ENCODE data around the gene MYOC. TPM values are rescaled to one million over a fixed set of nuclear protein-coding genes. Genes with fewer than 3 reads are reported as not detected.
"Not testable (repeated sequence)": the region's sequence is repeated elsewhere in the genome, so short reads cannot be mapped to it uniquely, and the experiment has no call there.

The MYOC gene
- total RNA-seq, 2 experiments from 2014 or later = not detected

DNA sequence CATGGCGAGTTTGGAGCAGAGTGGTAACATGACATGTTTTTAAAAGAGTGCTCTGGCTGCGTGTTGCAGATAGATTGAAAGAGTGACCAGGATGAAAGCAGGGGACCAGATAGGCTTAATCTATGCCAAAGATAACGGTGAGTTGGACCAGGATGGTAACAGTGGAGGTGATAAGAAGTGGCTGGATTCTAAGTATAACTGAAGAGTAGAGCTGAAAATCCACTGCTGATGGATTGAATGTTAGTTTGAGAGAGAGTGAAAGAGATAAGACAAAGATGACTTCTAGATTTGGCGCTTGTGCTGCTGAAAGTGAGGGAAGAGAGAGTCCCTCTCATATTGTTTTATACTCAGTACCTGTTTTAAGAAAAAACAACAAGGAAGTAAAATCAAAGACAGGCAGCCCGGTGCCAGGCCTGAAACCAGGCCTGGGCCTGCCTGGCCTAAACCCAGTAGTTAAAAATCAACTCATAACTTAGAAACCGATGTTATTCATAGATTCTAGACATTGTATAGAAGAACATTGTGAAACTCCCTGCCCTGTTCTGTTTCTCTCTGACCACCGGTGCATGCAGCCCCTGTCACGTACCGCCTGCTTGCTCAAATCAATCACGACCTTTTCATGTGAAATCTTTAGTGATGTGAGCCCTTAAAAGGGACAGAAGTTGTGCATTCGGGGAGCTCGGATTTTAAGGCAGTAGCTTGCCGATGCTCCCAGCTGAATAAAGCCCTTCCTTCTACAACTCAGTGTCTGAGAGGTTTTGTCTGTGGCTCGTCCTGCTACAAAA is 37.2 kb downstream of the MYOC start:
- POLR2A ChIA-PET; H3K27ac Mint-ChIP-seq; H3K36me3 Mint-ChIP-seq (ENCODE audit: low read depth); H3K9me3 Mint-ChIP-seq; H3K4me1 Mint-ChIP-seq; H3K4me3 Mint-ChIP-seq; DNase-seq; H3K27me3 Mint-ChIP-seq: not testable (repeated sequence)
- CTCF ChIA-PET = interaction anchor here (0.6 kb wide), 1 partner anchor 110 kb away, joined by 5 read pairs; no protein-coding TSS in a partner anchor

- Mint-ChIP-seq H3K9me3 (no peaks in the 10 kb centered on the region), H3K36me3 (ENCODE audit: low read depth) (no peaks in the 10 kb centered on the region), H3K27me3 (no peaks in the 10 kb centered on the region), H3K4me1 (no peaks in the 10 kb centered on the region), H3K4me3 (no peak overlapping the region), H3K27ac (no peak overlapping the region)
- no peak for DNase-seq
- ChIA-PET CTCF (no interaction called here), POLR2A (no interaction called here)
Observed at GRCh38 chr1:171613282-171613681, 39.2 kb downstream of the MYOC start.

GRCh38 chr1:171611306-171611705 is 41.2 kb downstream of the MYOC start:
- no peaks in the 10 kb centered on the region for H3K9me3 Mint-ChIP-seq
- no peak overlapping the region for H3K27ac Mint-ChIP-seq
- H3K4me3 Mint-ChIP-seq = no peak overlapping the region
- H3K27me3 Mint-ChIP-seq = no peaks in the 10 kb centered on the region
- ChIA-PET CTCF (interaction anchor here (0.9 kb wide), 1 partner anchor 12 kb away, joined by 3 read pairs; no protein-coding TSS in a partner anchor), POLR2A (interaction anchor here (0.5 kb wide), 1 partner anchor 11 kb away, joined by 3 read pairs; no protein-coding TSS in a partner anchor)
- no peaks in the 10 kb centered on the region for H3K4me1 Mint-ChIP-seq
- DNase-seq = no peak
- H3K36me3 Mint-ChIP-seq (ENCODE audit: low read depth) = no peaks in the 10 kb centered on the region

- CTCF ChIA-PET = no interaction called here
- Mint-ChIP-seq H3K27me3 (no peaks in the 10 kb centered on the region), H3K9me3 (no peaks in the 10 kb centered on the region), H3K36me3 (ENCODE audit: low read depth) (no peaks in the 10 kb centered on the region), H3K4me3 (no peak overlapping the region), H3K4me1 (no peaks in the 10 kb centered on the region), H3K27ac (no peak overlapping the region)
- no peak for DNase-seq
- POLR2A ChIA-PET = no interaction called here
Observed at GRCh38 chr1:171610385-171610784, 42.1 kb downstream of the MYOC start.

DNA sequence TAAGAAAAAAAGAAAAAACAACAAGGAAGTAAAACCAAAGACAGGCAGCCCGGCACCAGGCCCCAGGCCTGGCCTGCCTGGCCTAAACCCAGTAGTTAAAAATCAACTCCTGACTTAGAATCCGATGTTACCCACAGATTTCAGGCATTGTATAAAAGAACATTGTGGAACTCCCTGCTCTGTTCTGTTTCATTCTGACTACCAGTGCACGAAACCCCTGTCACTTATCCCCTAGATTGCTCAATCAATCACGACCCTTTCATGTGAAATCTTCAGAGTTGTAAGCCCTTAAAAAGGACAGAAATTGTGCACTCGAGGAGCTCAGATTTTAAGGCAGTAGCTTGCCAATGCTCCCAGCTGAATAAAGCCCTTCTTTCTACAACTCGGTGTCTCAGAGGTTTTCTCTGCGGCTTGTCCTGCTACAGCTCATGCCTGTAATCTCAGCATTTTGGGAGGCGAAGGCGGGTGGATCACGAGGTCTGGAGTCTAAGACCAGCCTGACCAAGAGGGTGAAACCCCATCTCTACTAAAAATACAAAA is 46.0 kb downstream of the MYOC start:
- no peaks in the 10 kb centered on the region for H3K27me3 Mint-ChIP-seq
- no peaks in the 10 kb centered on the region for H3K9me3 Mint-ChIP-seq
- H3K4me3 Mint-ChIP-seq = no peak overlapping the region
- H3K4me1 Mint-ChIP-seq = no peaks in the 10 kb centered on the region
- CTCF ChIA-PET = interaction anchor here (1.3 kb wide), 1 partner anchor 30 kb away, joined by 3 read pairs; no protein-coding TSS in a partner anchor
- no peak for DNase-seq
- POLR2A ChIA-PET = no interaction called here
- H3K27ac Mint-ChIP-seq = no peak overlapping the region
- H3K36me3 Mint-ChIP-seq (ENCODE audit: low read depth) = no peaks in the 10 kb centered on the region

- not testable (repeated sequence) for H3K9me3 Mint-ChIP-seq, H3K27ac Mint-ChIP-seq
Observed at GRCh38 chr1:171603042-171603441, 49.4 kb downstream of the MYOC start.

DNA sequence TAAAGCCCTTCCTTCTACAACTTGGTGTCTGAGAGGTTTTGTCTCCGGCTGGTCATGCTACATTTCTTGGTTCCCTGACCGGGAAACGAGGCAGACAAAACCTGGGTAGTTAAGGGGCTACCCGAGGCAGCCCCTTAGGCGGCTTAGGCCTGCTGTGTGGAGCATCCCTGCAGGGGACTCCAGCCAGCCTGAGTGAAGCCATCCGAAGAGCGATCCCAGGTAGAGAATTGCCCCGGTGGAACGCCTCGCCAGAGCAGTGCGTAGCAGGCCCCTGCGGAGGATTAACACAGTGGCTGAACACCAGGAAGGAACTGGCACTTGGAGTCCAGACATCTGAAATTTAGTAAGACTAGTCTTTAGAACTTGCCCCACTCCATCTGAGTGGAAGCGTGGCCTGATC is 51.6 kb downstream of the MYOC start:
- DNase-seq = no peak
- Mint-ChIP-seq H3K36me3 (ENCODE audit: low read depth) (peaks cover 8% of the 10 kb centered on the region), H3K27me3 (no peaks in the 10 kb centered on the region), H3K9me3 (no peaks in the 10 kb centered on the region), H3K4me1 (no peaks in the 10 kb centered on the region), H3K4me3 (no peak overlapping the region), H3K27ac (no peak overlapping the region)
- POLR2A ChIA-PET = no interaction called here
- CTCF ChIA-PET = no interaction called here

More at GRCh38 chr1:171603042-171603441, 49.4 kb downstream of the MYOC start:
- H3K4me3 Mint-ChIP-seq; H3K27me3 Mint-ChIP-seq; H3K36me3 Mint-ChIP-seq (ENCODE audit: low read depth); DNase-seq; H3K4me1 Mint-ChIP-seq; POLR2A ChIA-PET: not testable (repeated sequence)
- CTCF ChIA-PET = interaction anchor here (1.5 kb wide), 1 partner anchor 20 kb away, joined by 3 read pairs; the partner anchor contains the start of gene MYOCOS

DNA sequence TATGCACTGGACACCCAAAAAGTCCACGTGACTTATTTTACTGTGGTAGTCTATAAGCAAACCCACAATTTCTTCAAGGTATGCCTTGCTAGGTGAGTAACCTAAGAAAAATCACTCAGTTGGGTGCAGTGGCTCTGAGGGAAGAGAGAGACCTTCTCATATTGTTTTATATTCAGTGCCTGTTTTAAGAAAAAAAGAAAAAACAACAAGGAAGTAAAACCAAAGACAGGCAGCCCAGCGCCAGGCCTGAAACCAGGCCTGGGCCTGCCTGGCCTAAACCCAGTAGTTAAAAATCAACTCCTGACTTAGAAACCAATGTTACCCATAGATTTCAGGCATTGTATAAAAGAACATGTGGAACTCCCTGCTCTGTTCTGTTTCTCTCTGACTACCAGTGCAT is 52.2 kb downstream of the MYOC start:
- H3K9me3 Mint-ChIP-seq; POLR2A ChIA-PET; H3K27me3 Mint-ChIP-seq; CTCF ChIA-PET; H3K36me3 Mint-ChIP-seq (ENCODE audit: low read depth); DNase-seq; H3K4me3 Mint-ChIP-seq; H3K4me1 Mint-ChIP-seq; H3K27ac Mint-ChIP-seq: not testable (repeated sequence)

GRCh38 chr1:171597203-171597602 is 55.3 kb downstream of the MYOC start:
- Mint-ChIP-seq H3K27me3 (no peaks in the 10 kb centered on the region), H3K4me1 (no peaks in the 10 kb centered on the region), H3K27ac (no peak overlapping the region), H3K4me3 (no peak overlapping the region), H3K36me3 (ENCODE audit: low read depth) (peaks cover 30% of the 10 kb centered on the region), H3K9me3 (no peaks in the 10 kb centered on the region)
- POLR2A ChIA-PET = no interaction called here
- CTCF ChIA-PET = interaction anchor here (0.7 to 1.1 kb wide), 3 partner anchors 9 to 333 kb away, joined by 3 read pairs; no protein-coding TSS in a partner anchor
- no peak for DNase-seq

- DNase-seq = no peak
- no peak overlapping the region for H3K4me3 Mint-ChIP-seq
- H3K27ac Mint-ChIP-seq = peak overlapping the region; percentile 71
- ChIA-PET POLR2A (no interaction called here), CTCF (interaction anchor here (0.7 kb wide), 2 partner anchors 108 to 333 kb away, joined by 3 read pairs; no protein-coding TSS in a partner anchor)
- peaks cover 34% of the 10 kb centered on the region for H3K36me3 Mint-ChIP-seq (ENCODE audit: low read depth)
- H3K4me1 Mint-ChIP-seq = no peaks in the 10 kb centered on the region
- no peaks in the 10 kb centered on the region for H3K27me3 Mint-ChIP-seq
- H3K9me3 Mint-ChIP-seq = no peaks in the 10 kb centered on the region
Observed at GRCh38 chr1:171596705-171597104, 55.8 kb downstream of the MYOC start.

DNA sequence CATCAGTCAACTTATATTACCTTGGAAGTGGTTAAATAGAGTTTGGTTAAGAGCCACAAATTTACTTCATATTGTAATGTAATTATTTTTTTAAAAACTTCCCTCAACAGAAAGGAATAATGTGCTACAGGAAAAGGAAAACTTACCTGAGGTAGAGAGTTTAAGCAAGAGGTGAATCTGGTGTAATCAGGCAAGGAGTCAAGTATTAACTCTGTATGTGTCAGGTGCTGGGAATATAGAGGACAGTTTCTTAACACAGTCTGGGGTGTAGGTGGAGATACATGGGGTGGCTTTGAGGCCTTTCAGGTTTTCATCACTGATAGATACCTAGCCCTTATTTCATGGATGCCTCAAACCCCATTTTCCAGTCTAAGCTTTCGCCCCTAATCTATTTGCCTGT is 56.4 kb downstream of the MYOC start:
- CTCF ChIA-PET = interaction anchor here (1.2 kb wide), 1 partner anchor 111 kb away, joined by 3 read pairs; the partner anchor contains the start of gene PRRC2C
- H3K4me3 Mint-ChIP-seq = no peak overlapping the region
- H3K4me1 Mint-ChIP-seq = no peaks in the 10 kb centered on the region
- POLR2A ChIA-PET = no interaction called here
- H3K27ac Mint-ChIP-seq = no peak overlapping the region
- peaks cover 40% of the 10 kb centered on the region for H3K36me3 Mint-ChIP-seq (ENCODE audit: low read depth)
- no peak for DNase-seq
- H3K9me3 Mint-ChIP-seq = no peaks in the 10 kb centered on the region
- H3K27me3 Mint-ChIP-seq = no peaks in the 10 kb centered on the region

DNA sequence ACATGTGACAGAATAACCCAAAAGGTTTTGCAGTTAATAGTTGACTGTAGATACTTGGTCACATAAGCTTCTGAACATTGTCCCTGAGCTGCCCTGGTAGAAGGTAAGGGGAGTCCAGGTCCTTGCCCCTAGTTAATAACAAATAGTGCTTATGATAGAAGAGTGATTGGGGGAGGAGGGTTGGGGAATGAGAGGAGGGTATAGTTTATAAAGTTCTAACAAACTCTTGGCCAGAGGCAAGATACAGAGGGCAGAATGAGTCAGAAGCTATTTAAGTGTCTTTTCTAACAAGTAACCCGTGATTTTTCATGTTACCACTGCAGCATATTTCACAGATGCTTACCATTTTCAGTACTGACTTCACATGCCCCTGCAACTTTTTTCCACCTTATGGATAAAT is 57.2 kb downstream of the MYOC start:
- no peak for DNase-seq
- CTCF ChIA-PET = interaction anchor here (1.2 kb wide), 1 partner anchor 110 kb away, joined by 3 read pairs; the partner anchor contains the start of gene PRRC2C
- no peaks in the 10 kb centered on the region for H3K27me3 Mint-ChIP-seq

DNA sequence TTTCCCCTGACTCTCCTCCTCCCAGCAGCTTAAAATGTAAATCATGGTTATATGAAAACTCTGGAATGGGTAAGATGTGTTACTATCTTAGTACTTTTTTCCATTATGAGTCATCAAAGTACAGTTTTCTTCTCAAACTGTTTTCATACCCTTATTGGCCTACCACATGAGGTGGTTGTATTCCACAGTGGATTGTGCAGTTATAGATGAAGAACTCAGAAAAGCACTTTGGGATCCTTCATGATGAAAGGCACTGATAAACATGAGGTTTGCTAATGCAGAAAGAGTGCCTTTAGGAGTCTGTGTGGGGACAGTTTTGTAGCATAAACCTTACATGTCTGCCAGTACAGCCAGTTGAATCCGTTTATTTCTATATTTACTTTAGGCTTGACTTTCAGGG is 62.5 kb downstream of the MYOC start:
- POLR2A ChIA-PET = no interaction called here
- Mint-ChIP-seq H3K36me3 (ENCODE audit: low read depth) (peaks cover 77% of the 10 kb centered on the region), H3K9me3 (no peaks in the 10 kb centered on the region), H3K27me3 (no peaks in the 10 kb centered on the region), H3K4me1 (peaks cover 4% of the 10 kb centered on the region), H3K27ac (no peak overlapping the region), H3K4me3 (no peak overlapping the region)
- CTCF ChIA-PET = no interaction called here
- DNase-seq = no peak

More for the DNA sequence above, 57.2 kb downstream of the MYOC start:
- no peak overlapping the region for H3K27ac Mint-ChIP-seq
- H3K4me1 Mint-ChIP-seq = no peaks in the 10 kb centered on the region
- POLR2A ChIA-PET = no interaction called here
- H3K4me3 Mint-ChIP-seq = no peak overlapping the region
- H3K36me3 Mint-ChIP-seq (ENCODE audit: low read depth) = peaks cover 48% of the 10 kb centered on the region
- no peaks in the 10 kb centered on the region for H3K9me3 Mint-ChIP-seq

Data from activated CD4-positive, alpha-beta T cell treated with anti-CD3 and anti-CD28 coated beads, Interleukin-2, amount 10 ng/mL, durations not matched to agents 7 days and 5 days (primary cell).